ENCODE measurements around the gene GNPNAT1.
"Not testable (repeated sequence)": the region's sequence is repeated elsewhere in the genome, so short reads cannot be mapped to it uniquely, and the experiment has no call there.

DNA sequence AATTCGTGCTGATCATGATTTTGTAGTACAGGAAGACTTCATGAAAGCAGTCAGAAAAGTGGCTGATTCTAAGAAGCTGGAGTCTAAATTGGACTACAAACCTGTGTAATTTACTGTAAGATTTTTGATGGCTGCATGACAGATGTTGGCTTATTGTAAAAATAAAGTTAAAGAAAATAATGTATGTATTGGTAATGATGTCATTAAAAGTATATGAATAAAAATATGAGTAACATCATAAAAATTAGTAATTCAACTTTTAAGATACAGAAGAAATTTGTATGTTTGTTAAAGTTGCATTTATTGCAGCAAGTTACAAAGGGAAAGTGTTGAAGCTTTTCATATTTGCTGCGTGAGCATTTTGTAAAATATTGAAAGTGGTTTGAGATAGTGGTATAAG lies 63.9 kb downstream of the GNPNAT1 start:
- not testable (repeated sequence) for TF ChIP-seq CTCF, POLR2A, EP300 (IDR thresholded peaks at IDR 0.05)
